Stomach smooth muscle (tissue), 2 donors: ENCODE measurements around the gene NCK2.

Source experiments
- H3K27ac ChIP-seq: one replicate; pipeline ENCODE4 v1.7.0; 2013; ENCODE audit warnings: mild to moderate bottlenecking, low read length, inconsistent platforms
- H3K27me3 ChIP-seq, 2 donors: one replicate each; pipeline ENCODE4 v1.7.0; 2013; ENCODE audit warnings: low read length in 2 of 2; ENCODE audit not compliant: insufficient read depth in 2 of 2, control insufficient read depth in 1 of 2
- H3K36me3 ChIP-seq, 2 donors: one replicate each; pipeline ENCODE4 v1.7.0; 2013; ENCODE audit warnings: low read length in 2 of 2; ENCODE audit not compliant: control insufficient read depth in 2 of 2, insufficient read depth in 2 of 2
- H3K4me1 ChIP-seq: one replicate; pipeline ENCODE4 v1.7.0; 2013; ENCODE audit warnings: low read length; ENCODE audit not compliant: control insufficient read depth, insufficient read depth
- H3K4me3 ChIP-seq, 2 donors: one replicate each; pipeline ENCODE4 v1.7.0; 2013; ENCODE audit warnings: low read length in 2 of 2
- H3K9ac ChIP-seq, 2 donors: one replicate each; pipeline ENCODE4 v1.7.0; 2013; ENCODE audit warnings: low read length in 2 of 2, mild to moderate bottlenecking in 1 of 2
- H3K9me3 ChIP-seq, 2 donors: one replicate each; pipeline ENCODE4 v1.7.0; 2013; ENCODE audit warnings: low read length in 2 of 2; ENCODE audit not compliant: control insufficient read depth in 2 of 2
- donor health status: healthy.
- donor health status: Pancreatic carcinoma.

Gene NCK2

DNA sequence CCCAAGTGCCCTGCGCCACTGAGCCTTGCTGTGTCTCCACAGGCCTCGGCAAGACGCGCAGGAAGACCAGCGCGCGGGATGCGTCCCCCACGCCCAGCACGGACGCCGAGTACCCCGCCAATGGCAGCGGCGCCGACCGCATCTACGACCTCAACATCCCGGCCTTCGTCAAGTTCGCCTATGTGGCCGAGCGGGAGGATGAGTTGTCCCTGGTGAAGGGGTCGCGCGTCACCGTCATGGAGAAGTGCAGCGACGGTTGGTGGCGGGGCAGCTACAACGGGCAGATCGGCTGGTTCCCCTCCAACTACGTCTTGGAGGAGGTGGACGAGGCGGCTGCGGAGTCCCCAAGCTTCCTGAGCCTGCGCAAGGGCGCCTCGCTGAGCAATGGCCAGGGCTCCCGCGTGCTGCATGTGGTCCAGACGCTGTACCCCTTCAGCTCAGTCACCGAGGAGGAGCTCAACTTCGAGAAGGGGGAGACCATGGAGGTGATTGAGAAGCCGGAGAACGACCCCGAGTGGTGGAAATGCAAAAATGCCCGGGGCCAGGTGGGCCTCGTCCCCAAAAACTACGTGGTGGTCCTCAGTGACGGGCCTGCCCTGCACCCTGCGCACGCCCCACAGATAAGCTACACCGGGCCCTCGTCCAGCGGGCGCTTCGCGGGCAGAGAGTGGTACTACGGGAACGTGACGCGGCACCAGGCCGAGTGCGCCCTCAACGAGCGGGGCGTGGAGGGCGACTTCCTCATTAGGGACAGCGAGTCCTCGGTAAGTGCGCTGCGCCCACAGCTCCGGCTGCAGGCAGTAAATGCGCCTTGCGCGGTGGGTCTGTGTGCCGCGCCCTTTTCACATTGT is 136.8 kb downstream of the NCK2 start:
- no peak overlapping the region for H3K27ac ChIP-seq
- no peaks in the 10 kb centered on the region for H3K9me3 ChIP-seq
- H3K9ac ChIP-seq, result no peak overlapping the region
- no peaks in the 10 kb centered on the region for H3K27me3 ChIP-seq
- H3K4me1 ChIP-seq, result peaks cover 15% of the 10 kb centered on the region
- peaks cover 4 to 15% of the 10 kb centered on the region in 2 donors for H3K36me3 ChIP-seq
- H3K4me3 ChIP-seq, result no peak overlapping the region

DNA sequence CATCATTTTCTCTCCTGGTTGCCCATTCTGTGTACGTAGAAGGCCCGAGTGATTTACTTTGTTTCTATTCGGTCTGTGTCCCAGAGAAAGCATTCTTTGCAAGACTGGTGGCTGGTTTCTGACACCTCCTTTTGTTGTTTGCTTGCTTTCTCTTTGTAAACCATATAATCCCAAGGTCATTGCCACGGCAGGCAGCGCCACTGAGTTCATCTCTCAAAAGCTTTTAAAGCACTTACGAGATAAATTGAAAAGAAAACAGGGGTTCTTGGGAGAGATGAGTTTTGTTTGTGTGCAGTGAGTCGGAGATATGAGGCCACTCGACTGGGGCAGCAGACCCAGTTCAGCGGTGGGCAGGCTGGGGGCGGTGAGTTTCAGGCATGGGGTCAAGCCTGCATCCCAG is 137.6 kb downstream of the NCK2 start:
- Histone ChIP-seq H3K27me3 (no peaks in the 10 kb centered on the region), H3K27ac (no peak overlapping the region), H3K9ac (no peak overlapping the region), H3K4me3 (no peak overlapping the region), H3K36me3 (peaks cover 4 to 15% of the 10 kb centered on the region in 2 donors), H3K4me1 (peaks cover 13% of the 10 kb centered on the region), H3K9me3 (no peaks in the 10 kb centered on the region)

DNA sequence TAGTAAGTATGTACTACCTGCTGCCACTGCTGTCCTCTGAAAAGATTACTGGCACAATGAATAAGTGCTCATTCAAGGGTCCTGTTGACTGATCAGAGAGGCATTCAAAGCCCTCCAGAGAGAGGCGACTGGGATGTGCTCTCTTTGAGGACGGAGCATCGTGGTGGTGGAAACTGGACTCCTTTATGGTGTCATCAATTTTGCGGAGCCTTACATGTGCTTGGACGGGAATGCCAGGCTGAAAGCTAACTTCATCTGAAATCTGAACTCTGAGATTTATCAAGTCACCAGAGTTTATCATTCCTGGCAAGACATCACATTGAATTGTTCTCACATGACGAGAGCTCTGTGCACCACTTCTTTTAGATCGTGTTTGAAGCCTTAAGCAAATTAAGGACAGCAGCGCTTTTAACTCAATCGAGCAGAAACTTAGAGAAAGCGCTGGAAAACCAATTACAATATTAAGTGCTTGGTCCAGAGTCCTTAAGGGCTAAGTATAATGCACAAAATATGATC is 138.3 kb downstream of the NCK2 start:
- Histone ChIP-seq H3K36me3 (peaks cover 4 to 15% of the 10 kb centered on the region in 2 donors), H3K9ac (no peak overlapping the region), H3K4me3 (no peak overlapping the region), H3K27me3 (no peaks in the 10 kb centered on the region), H3K4me1 (peaks cover 12% of the 10 kb centered on the region), H3K9me3 (no peaks in the 10 kb centered on the region), H3K27ac (no peak overlapping the region)

DNA sequence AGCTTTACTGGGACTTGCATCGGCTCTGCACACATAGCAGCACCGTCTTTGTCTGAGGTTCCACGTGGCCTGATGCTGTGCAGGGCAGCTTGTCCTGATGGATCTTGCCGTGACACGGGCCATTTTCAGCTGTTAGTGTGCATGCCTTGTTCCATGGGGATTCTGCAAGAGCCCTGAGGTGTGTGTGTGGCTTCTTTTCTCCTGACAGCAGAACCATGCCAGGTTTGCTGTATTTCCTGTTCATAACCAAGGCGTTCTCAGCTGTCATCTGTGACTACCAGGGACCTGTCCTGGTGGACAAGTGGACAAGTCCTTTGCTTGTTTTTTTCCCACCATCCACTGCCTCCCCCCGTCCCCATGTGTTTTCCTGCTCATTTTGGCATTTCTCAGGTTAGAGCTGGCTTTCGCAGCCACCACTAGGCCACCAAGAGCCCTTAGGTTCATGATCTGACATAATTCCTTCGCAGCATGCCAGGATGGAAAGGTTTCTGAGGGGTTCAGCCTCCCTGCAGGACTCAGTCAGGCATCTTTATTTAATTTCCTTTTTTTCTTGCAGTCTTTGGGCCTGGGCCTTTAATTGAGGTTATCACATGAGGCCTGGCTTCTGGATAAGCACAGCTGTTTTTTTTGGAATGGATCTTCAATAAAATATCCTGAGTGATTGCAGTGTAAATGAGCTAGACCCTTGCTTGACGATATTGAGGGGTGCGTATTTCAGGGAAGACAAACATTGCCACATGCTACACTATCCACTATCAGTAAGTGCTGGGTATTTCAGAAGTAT is 139.4 kb downstream of the NCK2 start:
- peaks cover 4 to 12% of the 10 kb centered on the region in 2 donors for H3K36me3 ChIP-seq

DNA sequence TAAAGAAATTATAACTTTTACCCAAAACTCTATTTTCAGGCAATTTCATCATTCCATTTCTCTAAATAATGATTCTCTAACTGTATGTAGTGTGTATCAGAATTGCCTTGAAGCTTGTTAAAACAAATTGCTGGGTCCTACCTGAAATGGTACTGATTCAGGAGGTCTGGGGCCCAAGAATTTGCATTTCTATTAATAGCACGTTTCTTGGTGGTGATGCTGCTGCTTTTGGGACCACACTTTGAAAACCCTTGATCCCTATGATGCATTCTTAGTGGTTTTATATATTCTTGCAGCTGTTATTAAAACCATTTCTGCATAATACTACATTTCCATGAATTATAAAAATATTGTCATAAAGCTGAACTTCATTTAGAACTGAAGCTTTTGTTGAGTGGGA is 140.7 kb downstream of the NCK2 start:
- Histone ChIP-seq H3K4me1 (peaks cover 12% of the 10 kb centered on the region), H3K27me3 (no peaks in the 10 kb centered on the region), H3K9ac (no peak overlapping the region), H3K4me3 (no peak overlapping the region), H3K27ac (no peak overlapping the region), H3K9me3 (peaks cover 2 to 7% of the 10 kb centered on the region in 2 donors), H3K36me3 (peaks cover 4 to 12% of the 10 kb centered on the region in 2 donors)

More for the DNA sequence above, 139.4 kb downstream of the NCK2 start:
- H3K27me3 ChIP-seq, result no peaks in the 10 kb centered on the region
- peak overlapping the region in 1 of 2 donors; percentile 24 for H3K4me3 ChIP-seq
- no peak overlapping the region for H3K27ac ChIP-seq
- no peak overlapping the region for H3K9ac ChIP-seq
- peaks cover 2 to 6% of the 10 kb centered on the region in 2 donors for H3K9me3 ChIP-seq
- peaks cover 12% of the 10 kb centered on the region for H3K4me1 ChIP-seq

DNA sequence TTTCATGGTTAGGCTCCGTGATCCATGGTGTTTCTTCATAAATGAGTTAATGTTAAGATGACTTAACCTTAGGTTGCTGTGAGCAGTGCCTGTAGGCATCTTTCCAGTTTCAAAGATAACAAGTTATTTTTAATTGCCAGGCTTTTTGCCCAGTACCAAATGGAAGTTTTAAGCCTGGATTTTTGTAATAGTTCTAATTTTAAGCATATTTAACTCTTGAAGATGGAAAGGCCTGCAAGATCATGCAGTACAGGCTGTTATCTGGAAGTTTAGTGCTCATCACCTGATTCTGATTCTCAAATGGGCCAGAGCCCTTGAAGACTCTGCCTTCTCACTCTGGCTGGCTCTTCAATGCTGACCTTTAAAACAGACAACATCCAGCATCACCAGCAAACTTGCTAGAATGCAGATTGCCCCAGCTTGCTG is 141.3 kb downstream of the NCK2 start:
- H3K27ac ChIP-seq, result no peak overlapping the region
- no peak overlapping the region for H3K9ac ChIP-seq
- peaks cover 2 to 7% of the 10 kb centered on the region in 2 donors for H3K9me3 ChIP-seq
- no peak overlapping the region for H3K4me3 ChIP-seq
- peaks cover 14% of the 10 kb centered on the region for H3K4me1 ChIP-seq
- H3K36me3 ChIP-seq, result peaks cover 4 to 12% of the 10 kb centered on the region in 2 donors
- H3K27me3 ChIP-seq, result no peaks in the 10 kb centered on the region

DNA sequence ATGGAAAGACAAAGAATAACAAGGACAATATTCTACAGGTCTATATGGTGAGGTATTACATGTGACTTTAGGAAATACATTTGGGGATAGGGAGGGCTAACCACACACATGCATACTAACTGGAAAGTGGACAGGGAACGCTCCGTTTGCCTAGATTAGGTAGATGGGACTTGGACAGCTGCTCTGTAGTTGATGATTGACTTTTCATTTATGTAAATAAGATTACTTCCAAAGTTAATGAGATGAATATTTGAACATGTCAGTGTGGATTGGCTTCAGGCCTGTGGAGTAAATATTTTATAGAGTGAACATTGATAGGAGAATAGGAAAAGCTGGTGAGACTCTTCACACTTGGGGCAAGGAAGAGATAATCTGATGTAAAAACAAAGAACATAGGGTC is 142.0 kb downstream of the NCK2 start:
- H3K4me1 ChIP-seq, result peaks cover 14% of the 10 kb centered on the region
- H3K36me3 ChIP-seq, result peaks cover 3 to 6% of the 10 kb centered on the region in 2 donors
- no peaks in the 10 kb centered on the region for H3K27me3 ChIP-seq
- no peak overlapping the region for H3K4me3 ChIP-seq
- H3K9me3 ChIP-seq, result peaks cover 2 to 7% of the 10 kb centered on the region in 2 donors
- H3K27ac ChIP-seq, result no peak overlapping the region
- H3K9ac ChIP-seq, result no peak overlapping the region

DNA sequence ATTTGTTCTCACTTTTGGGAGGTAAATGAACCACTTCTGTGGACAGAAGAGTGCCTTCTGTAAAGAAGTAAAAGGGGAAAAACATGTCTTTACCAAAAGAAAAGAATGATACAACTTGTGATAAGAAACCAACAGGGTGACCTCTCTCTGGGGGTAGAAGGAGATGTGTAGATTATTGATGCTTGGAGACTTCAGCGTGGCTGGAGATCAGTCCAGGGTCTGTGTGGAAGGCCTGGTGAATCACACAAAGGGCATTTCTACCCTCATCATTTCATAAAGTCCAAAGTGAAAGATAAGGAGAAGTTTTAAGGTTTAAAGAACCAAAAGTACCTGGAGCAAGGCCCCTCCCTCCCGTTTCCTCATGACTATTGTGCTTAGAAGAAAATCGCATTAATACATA is 142.5 kb downstream of the NCK2 start:
- H3K4me3 ChIP-seq, result no peak overlapping the region
- H3K27me3 ChIP-seq, result no peaks in the 10 kb centered on the region
- peaks cover 0 to 2% of the 10 kb centered on the region in 2 donors for H3K36me3 ChIP-seq
- H3K9me3 ChIP-seq, result peaks cover 2 to 7% of the 10 kb centered on the region in 2 donors
- H3K4me1 ChIP-seq, result peaks cover 14% of the 10 kb centered on the region
- H3K9ac ChIP-seq, result no peak overlapping the region
- no peak overlapping the region for H3K27ac ChIP-seq

DNA sequence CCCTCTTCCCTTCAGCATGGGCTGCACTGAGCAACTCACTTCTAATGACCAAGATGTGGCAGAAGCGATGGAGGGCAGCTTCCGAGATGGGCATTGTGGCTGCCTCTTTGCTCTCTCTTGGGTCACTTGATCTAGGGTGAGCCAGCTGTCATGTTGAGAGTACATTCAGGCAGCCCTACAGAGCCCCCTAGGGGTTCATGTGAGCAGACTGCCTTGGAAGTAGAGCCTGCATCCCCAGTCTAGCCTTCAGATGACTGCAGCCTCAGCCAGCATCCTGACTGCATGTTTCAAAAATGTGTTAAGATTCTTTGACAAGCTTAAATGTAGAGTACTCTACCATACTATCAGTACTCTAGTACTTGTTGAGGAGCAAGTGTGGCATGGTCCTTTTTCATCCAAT is 143.9 kb downstream of the NCK2 start:
- Histone ChIP-seq H3K9me3 (peaks cover 2 to 7% of the 10 kb centered on the region in 2 donors), H3K36me3 (peaks cover 3 to 8% of the 10 kb centered on the region in 2 donors), H3K9ac (no peak overlapping the region), H3K27ac (no peak overlapping the region), H3K27me3 (no peaks in the 10 kb centered on the region), H3K4me1 (peaks cover 14% of the 10 kb centered on the region), H3K4me3 (no peak overlapping the region)

DNA sequence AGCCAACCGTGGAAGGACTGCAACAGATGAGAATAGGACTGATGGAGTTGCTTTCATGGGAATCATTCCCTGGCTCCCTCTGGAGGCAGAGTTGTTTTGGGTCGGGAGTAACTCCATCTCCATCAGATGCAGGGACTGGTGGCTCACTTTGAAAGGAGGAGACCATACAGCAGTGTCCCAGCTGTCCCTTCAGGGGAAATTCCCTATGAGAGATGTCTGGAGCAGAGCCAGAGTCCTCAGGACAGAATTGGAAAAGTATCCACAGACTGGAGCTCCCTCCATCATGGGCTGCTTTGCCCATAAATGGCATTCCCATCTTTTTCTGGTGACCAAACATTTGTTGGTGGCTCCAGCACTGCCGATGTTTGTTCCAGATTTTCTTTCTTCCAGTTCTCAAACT is 144.3 kb downstream of the NCK2 start:
- Histone ChIP-seq H3K4me3 (no peak overlapping the region), H3K4me1 (peaks cover 10% of the 10 kb centered on the region), H3K27me3 (no peaks in the 10 kb centered on the region), H3K9me3 (peaks cover 2 to 7% of the 10 kb centered on the region in 2 donors), H3K9ac (no peak overlapping the region), H3K27ac (no peak overlapping the region), H3K36me3 (peaks cover 5 to 9% of the 10 kb centered on the region in 2 donors)
